Mesenchymal stem cell (in vitro differentiated cells and primary cell): Measurements from ENCODE around the gene STAU1.
"Not testable (repeated sequence)": the region's sequence is repeated elsewhere in the genome, so short reads cannot be mapped to it uniquely, and the experiment has no call there.

Source experiments
- DNase-seq: peaks from one replicate; pipeline ENCODE4 v3.0.0-alpha.2; 2013
- H2AFZ ChIP-seq: one replicate; pipeline ENCODE4 v1.6.1; 2013; ENCODE audit warnings: low read depth, mild to moderate bottlenecking, control low read depth, inconsistent platforms, low read length, moderate library complexity
- H2AK5ac ChIP-seq: 2 replicates; pipeline ENCODE4 v1.6.1; 2013; ENCODE audit warnings: low read length, moderate library complexity, mild to moderate bottlenecking, inconsistent platforms; ENCODE audit not compliant: severe bottlenecking
- H2BK120ac ChIP-seq: one replicate; pipeline ENCODE4 v1.6.1; 2013; ENCODE audit warnings: low read depth, mild to moderate bottlenecking, inconsistent platforms, low read length, moderate library complexity
- H2BK12ac ChIP-seq, 2 experiments: one replicate each; pipeline ENCODE4 v1.6.1; 2013; ENCODE audit warnings: inconsistent platforms in 2 of 2, low read length in 2 of 2, mild to moderate bottlenecking in 2 of 2, moderate library complexity in 2 of 2, control low read depth in 1 of 2
- H2BK15ac ChIP-seq: one replicate; pipeline ENCODE4 v1.6.1; 2013; ENCODE audit warnings: mild to moderate bottlenecking, low read depth, inconsistent platforms; ENCODE audit not compliant: poor library complexity, severe bottlenecking
- H2BK5ac ChIP-seq: 2 replicates; pipeline ENCODE4 v1.6.1; 2013; ENCODE audit warnings: low read depth, mild to moderate bottlenecking, low read length, control low read depth, inconsistent platforms; ENCODE audit not compliant: poor library complexity, severe bottlenecking
- H3K14ac ChIP-seq, 2 experiments: one replicate each; pipeline ENCODE4 v1.6.1; 2013; ENCODE audit warnings: inconsistent platforms in 2 of 2, low read length in 2 of 2, control low read depth in 1 of 2, mild to moderate bottlenecking in 1 of 2, moderate library complexity in 1 of 2
- H3K18ac ChIP-seq, 2 experiments: one replicate each; pipeline ENCODE4 v1.6.1; 2013; ENCODE audit warnings: inconsistent platforms in 2 of 2, low read length in 2 of 2, control low read depth in 1 of 2, low read depth in 1 of 2, mild to moderate bottlenecking in 1 of 2
- H3K23ac ChIP-seq, 2 experiments: one replicate each; pipeline ENCODE4 v1.6.1; 2013; ENCODE audit warnings: inconsistent platforms in 2 of 2, low read length in 2 of 2, mild to moderate bottlenecking in 2 of 2, moderate library complexity in 2 of 2, control low read depth in 1 of 2
- H3K27ac ChIP-seq: 2 replicates; pipeline ENCODE4 v1.5.1; 2013; ENCODE audit warnings: mild to moderate bottlenecking, moderate library complexity, low read length, control low read depth, inconsistent platforms; ENCODE audit not compliant: poor library complexity, severe bottlenecking
- H3K27me3 ChIP-seq, 2 experiments: 2 replicates each; pipeline versions ENCODE4 v1.6.1 to v1.7.0; 2013; ENCODE audit warnings: low read length in 2 of 2, mild to moderate bottlenecking in 2 of 2, moderate library complexity in 2 of 2, control low read depth in 1 of 2, inconsistent platforms in 1 of 2; ENCODE audit not compliant: control insufficient read depth in 1 of 2, insufficient read depth in 1 of 2
- H3K36me3 ChIP-seq, 2 experiments: 2 replicates each; pipeline versions ENCODE4 v1.6.1 to v1.7.0; 2013; ENCODE audit warnings: low read length in 2 of 2, control low read depth in 1 of 2, inconsistent platforms in 1 of 2, low read depth in 1 of 2, mild to moderate bottlenecking in 1 of 2; ENCODE audit not compliant: insufficient read depth in 2 of 2, control insufficient read depth in 1 of 2
- H3K4ac ChIP-seq, 2 experiments: one replicate each; pipeline ENCODE4 v1.6.1; 2013; ENCODE audit warnings: inconsistent platforms in 2 of 2, low read length in 2 of 2, mild to moderate bottlenecking in 2 of 2, moderate library complexity in 2 of 2, control low read depth in 1 of 2, low read depth in 1 of 2
- H3K4me1 ChIP-seq: 2 replicates; pipeline ENCODE4 v1.6.1; 2013; ENCODE audit warnings: low read depth, low read length, control low read depth; ENCODE audit not compliant: control insufficient read depth, insufficient read depth
- H3K4me2 ChIP-seq: 2 replicates; pipeline ENCODE4 v1.6.1; 2013; ENCODE audit warnings: low read length, mild to moderate bottlenecking, inconsistent platforms; ENCODE audit not compliant: poor library complexity, severe bottlenecking
- H3K4me3 ChIP-seq, 2 experiments: 2 replicates each; pipeline versions ENCODE4 v1.5.1 to v1.7.0; 2013; ENCODE audit warnings: low read length in 2 of 2, mild to moderate bottlenecking in 2 of 2, control low read depth in 1 of 2, low read depth in 1 of 2; ENCODE audit not compliant: insufficient read depth in 1 of 2
- H3K79me1 ChIP-seq: replicated peaks from 2 replicates; pipeline ENCODE4 v1.6.1; 2013; ENCODE audit warnings: mild to moderate bottlenecking, control low read depth, low read length, inconsistent platforms; ENCODE audit not compliant: poor library complexity, severe bottlenecking
- H3K9ac ChIP-seq: 2 replicates; pipeline ENCODE4 v1.7.0; 2013; ENCODE audit warnings: mild to moderate bottlenecking, low read length, moderate library complexity
- H3K9me3 ChIP-seq: 2 replicates; pipeline ENCODE4 v1.7.0; 2013; ENCODE audit warnings: mild to moderate bottlenecking, low read length; ENCODE audit not compliant: control insufficient read depth
- H4K8ac ChIP-seq: one replicate; pipeline ENCODE4 v1.6.1; 2013; ENCODE audit warnings: inconsistent platforms, mild to moderate bottlenecking, low read length, moderate library complexity
- H4K91ac ChIP-seq: one replicate; pipeline ENCODE4 v1.6.1; 2013; ENCODE audit warnings: mild to moderate bottlenecking, low read length, inconsistent platforms
- WGBS: methylation state at CpG from one replicate; pipeline ENCODE4 v1.1.7; 2013; ENCODE audit warnings: mixed read lengths; 5-methylcytosine and 5-hydroxymethylcytosine counted together

STAU1 gene

GRCh38 chr20:49199729-49200293 lies 11.7 kb upstream of the STAU1 start:
- H2BK15ac ChIP-seq = no peak overlapping the region
- H2AFZ ChIP-seq = no peak overlapping the region
- no peak overlapping the region for H4K91ac ChIP-seq
- H2AK5ac ChIP-seq = no peak overlapping the region
- no peak overlapping the region for H2BK12ac ChIP-seq
- no peak overlapping the region for H3K4ac ChIP-seq
- H3K4me3 ChIP-seq = no peak overlapping the region
- H3K4me2 ChIP-seq = no peak overlapping the region
- no peaks in the 10 kb centered on the region for H3K36me3 ChIP-seq
- H3K23ac ChIP-seq = no peak overlapping the region
- H4K8ac ChIP-seq = no peak overlapping the region
- no peak overlapping the region for H2BK120ac ChIP-seq
- H3K27me3 ChIP-seq = no peaks in the 10 kb centered on the region
- H3K9me3 ChIP-seq = no peaks in the 10 kb centered on the region
- H3K18ac ChIP-seq = no peak overlapping the region
- no peak overlapping the region for H2BK5ac ChIP-seq
- H3K14ac ChIP-seq = no peak overlapping the region
- H3K27ac ChIP-seq = no peak overlapping the region
- 93% methylated on average over 4 of the region's 4 CpGs for WGBS
- no peaks in the 10 kb centered on the region for H3K4me1 ChIP-seq
- no peak for DNase-seq
- H3K9ac ChIP-seq = no peak overlapping the region
- H3K79me1 ChIP-seq = no peaks in the 10 kb centered on the region

- H3K4ac ChIP-seq, H4K91ac ChIP-seq: not testable (repeated sequence)
- WGBS = 91% methylated on average over 11 of the region's 11 CpGs
Measured at GRCh38 chr20:49192944-49193518, 4.9 kb upstream of the STAU1 start.

GRCh38 chr20:49187330-49187850 lies 744 bp downstream of the STAU1 start:
- H2AK5ac ChIP-seq = no peak overlapping the region
- H3K9me3 ChIP-seq = no peaks in the 10 kb centered on the region
- WGBS = 1% methylated on average over 23 of the region's 29 CpGs
- peak overlapping the region; percentile 92 for H3K9ac ChIP-seq
- H3K18ac ChIP-seq = peak overlapping the region; percentile 88 to 96
- DNase-seq = no peak
- peaks cover 0 to 5% of the 10 kb centered on the region in 2 experiments for H3K36me3 ChIP-seq
- no peak overlapping the region for H2BK12ac ChIP-seq
- H2AFZ ChIP-seq = peak overlapping the region; percentile 91
- no peak overlapping the region for H4K91ac ChIP-seq
- peak overlapping the region; percentile 52 for H2BK15ac ChIP-seq
- peaks cover 7% of the 10 kb centered on the region for H3K4me1 ChIP-seq
- H3K23ac ChIP-seq = peak overlapping the region in 1 of 2 experiments; percentile 52
- no peaks in the 10 kb centered on the region for H3K79me1 ChIP-seq
- peak overlapping the region; percentile 97 for H2BK120ac ChIP-seq
- H3K4ac ChIP-seq = peak overlapping the region in 1 of 2 experiments; percentile 97
- H3K4me3 ChIP-seq = peak overlapping the region; percentile 91 to 94
- H3K27me3 ChIP-seq = no peaks in the 10 kb centered on the region
- no peak overlapping the region for H4K8ac ChIP-seq
- H3K4me2 ChIP-seq = peak overlapping the region; percentile 95
- peak overlapping the region; percentile 82 for H3K27ac ChIP-seq
- H3K14ac ChIP-seq = no peak overlapping the region
- no peak overlapping the region for H2BK5ac ChIP-seq

More at GRCh38 chr20:49192944-49193518, 4.9 kb upstream of the STAU1 start:
- not testable (repeated sequence) for H3K4me2 ChIP-seq, H3K9ac ChIP-seq, DNase-seq, H4K8ac ChIP-seq, H3K4me3 ChIP-seq, H2BK15ac ChIP-seq, H2AK5ac ChIP-seq, H3K27ac ChIP-seq, H2BK120ac ChIP-seq, H3K27me3 ChIP-seq, H3K36me3 ChIP-seq, H3K18ac ChIP-seq, H2BK5ac ChIP-seq, H3K4me1 ChIP-seq, H3K23ac ChIP-seq, H3K9me3 ChIP-seq, H3K79me1 ChIP-seq, H2AFZ ChIP-seq, H3K14ac ChIP-seq, H2BK12ac ChIP-seq

GRCh38 chr20:49186535-49187329 lies 1.4 kb downstream of the STAU1 start:
- Histone ChIP-seq H2BK12ac (no peak overlapping the region), H2BK5ac (no peak overlapping the region), H3K9me3 (no peaks in the 10 kb centered on the region), H3K18ac (peak overlapping the region in 1 of 2 experiments; percentile 88), H3K36me3 (peaks cover 0 to 5% of the 10 kb centered on the region in 2 experiments), H3K14ac (no peak overlapping the region), H3K27me3 (no peaks in the 10 kb centered on the region), H3K4me3 (peak overlapping the region; percentile 91 to 94), H3K79me1 (no peaks in the 10 kb centered on the region), H2BK15ac (no peak overlapping the region), H4K8ac (no peak overlapping the region), H3K4me1 (peaks cover 7% of the 10 kb centered on the region), H4K91ac (no peak overlapping the region), H2BK120ac (no peak overlapping the region), H2AFZ (no peak overlapping the region), H3K23ac (peak overlapping the region in 1 of 2 experiments; percentile 52), H3K4me2 (peak overlapping the region; percentile 95), H3K4ac (peak overlapping the region in 1 of 2 experiments; percentile 26), H2AK5ac (no peak overlapping the region), H3K27ac (peak overlapping the region; percentile 82), H3K9ac (peak overlapping the region; percentile 92)
- DNase-seq = peak; percentile 83
- WGBS = 5% methylated on average over 17 of the region's 19 CpGs
